ENCODE measurements around the gene SMC2. TPM values are rescaled to one million over a fixed set of nuclear protein-coding genes. Genes with fewer than 3 reads are reported as not detected.

Gene SMC2
- total and polyA plus RNA-seq, 2 of the 13 experiments (the other 11 are each of a cell fraction or from before 2014, with no cell fraction given) = 5.6 to 36.7 TPM

DNA sequence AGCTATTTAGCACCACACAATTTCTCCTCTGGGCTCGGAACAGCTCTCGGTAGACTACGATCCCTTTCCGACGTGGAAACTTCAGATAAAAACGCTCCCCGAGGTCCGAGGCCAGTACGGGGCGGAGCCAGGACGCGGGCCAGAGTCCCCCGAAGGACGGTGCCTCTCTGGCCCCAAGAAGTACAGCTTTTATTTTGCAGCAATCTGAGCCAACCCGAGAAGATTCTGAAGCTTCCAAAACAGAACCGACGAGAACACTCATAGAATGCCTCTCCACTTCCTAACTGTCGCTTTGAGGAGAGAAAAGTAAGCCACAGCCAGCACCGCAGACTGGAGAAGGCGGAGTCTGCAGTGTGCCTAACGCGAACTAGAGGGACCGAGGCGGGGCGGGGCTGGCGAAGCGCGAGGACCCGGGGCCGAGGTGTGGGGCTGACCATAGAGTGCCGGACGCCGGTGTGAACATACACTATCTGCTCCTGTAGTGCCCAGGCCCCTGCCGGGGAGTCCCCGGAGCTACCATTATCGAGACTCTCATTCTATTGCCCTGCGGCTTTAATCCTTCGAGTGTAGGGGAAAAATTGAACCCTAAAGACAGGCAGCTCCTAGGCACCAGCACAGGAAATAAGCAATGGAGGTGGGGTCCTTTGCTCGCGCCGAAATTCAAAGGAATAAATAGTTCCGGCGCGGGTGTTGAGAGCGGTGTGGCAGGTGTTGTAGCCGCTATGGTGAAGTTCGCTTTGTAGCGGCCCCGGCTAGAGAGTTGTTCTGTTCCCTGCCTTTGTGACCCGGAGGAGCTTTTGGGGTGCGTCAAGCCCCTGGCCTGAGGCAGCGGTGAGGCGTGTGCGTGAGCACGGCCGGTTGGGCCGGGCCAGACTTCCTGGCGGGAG, at the start of gene SMC2 (continued):
- TF ChIP-seq ZHX1 (CRISPR knock-in tag; IDR thresholded peaks at IDR 0.05; ENCODE audit: low read depth) (no peak), FOXA3 (CRISPR knock-in tag; IDR thresholded peaks at IDR 0.05) (peak; percentile 18; the same call in 1 of the 2 replicates), ZNF710 (CRISPR knock-in tag; IDR thresholded peaks at IDR 0.05; ENCODE audit: borderline replicate concordance) (no peak), WIZ (CRISPR knock-in tag; IDR thresholded peaks at IDR 0.05) (peak; percentile 32; the same call in 1 of the 2 replicates), JUND (CRISPR knock-in tag; IDR thresholded peaks at IDR 0.05) (no peak), PAWR (CRISPR knock-in tag; IDR thresholded peaks at IDR 0.05; ENCODE audit: borderline replicate concordance) (no peak), HOMEZ (CRISPR knock-in tag; IDR thresholded peaks at IDR 0.05; ENCODE audit: low read depth) (peak; percentile 51; the same call in 1 of the 2 replicates), ZNF737 (CRISPR knock-in tag; IDR thresholded peaks at IDR 0.05; ENCODE audit: borderline replicate concordance) (no peak; the same call in 1 of the 2 replicates), RBM22 (optimal IDR thresholded peaks at IDR 0.05; ENCODE audit: low read length) (no peak)
- TF ChIP-seq, protein P1, sequence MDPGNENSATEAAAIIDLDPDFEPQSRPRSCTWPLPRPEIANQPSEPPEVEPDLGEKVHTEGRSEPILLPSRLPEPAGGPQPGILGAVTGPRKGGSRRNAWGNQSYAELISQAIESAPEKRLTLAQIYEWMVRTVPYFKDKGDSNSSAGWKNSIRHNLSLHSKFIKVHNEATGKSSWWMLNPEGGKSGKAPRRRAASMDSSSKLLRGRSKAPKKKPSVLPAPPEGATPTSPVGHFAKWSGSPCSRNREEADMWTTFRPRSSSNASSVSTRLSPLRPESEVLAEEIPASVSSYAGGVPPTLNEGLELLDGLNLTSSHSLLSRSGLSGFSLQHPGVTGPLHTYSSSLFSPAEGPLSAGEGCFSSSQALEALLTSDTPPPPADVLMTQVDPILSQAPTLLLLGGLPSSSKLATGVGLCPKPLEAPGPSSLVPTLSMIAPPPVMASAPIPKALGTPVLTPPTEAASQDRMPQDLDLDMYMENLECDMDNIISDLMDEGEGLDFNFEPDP (CRISPR knock-in tag; conservative IDR thresholded peaks at IDR 0.05) = 0 out of 2 replicates have a peak, but pooled peaks have one; percentile 26
- TF ChIP-seq, protein P2, sequence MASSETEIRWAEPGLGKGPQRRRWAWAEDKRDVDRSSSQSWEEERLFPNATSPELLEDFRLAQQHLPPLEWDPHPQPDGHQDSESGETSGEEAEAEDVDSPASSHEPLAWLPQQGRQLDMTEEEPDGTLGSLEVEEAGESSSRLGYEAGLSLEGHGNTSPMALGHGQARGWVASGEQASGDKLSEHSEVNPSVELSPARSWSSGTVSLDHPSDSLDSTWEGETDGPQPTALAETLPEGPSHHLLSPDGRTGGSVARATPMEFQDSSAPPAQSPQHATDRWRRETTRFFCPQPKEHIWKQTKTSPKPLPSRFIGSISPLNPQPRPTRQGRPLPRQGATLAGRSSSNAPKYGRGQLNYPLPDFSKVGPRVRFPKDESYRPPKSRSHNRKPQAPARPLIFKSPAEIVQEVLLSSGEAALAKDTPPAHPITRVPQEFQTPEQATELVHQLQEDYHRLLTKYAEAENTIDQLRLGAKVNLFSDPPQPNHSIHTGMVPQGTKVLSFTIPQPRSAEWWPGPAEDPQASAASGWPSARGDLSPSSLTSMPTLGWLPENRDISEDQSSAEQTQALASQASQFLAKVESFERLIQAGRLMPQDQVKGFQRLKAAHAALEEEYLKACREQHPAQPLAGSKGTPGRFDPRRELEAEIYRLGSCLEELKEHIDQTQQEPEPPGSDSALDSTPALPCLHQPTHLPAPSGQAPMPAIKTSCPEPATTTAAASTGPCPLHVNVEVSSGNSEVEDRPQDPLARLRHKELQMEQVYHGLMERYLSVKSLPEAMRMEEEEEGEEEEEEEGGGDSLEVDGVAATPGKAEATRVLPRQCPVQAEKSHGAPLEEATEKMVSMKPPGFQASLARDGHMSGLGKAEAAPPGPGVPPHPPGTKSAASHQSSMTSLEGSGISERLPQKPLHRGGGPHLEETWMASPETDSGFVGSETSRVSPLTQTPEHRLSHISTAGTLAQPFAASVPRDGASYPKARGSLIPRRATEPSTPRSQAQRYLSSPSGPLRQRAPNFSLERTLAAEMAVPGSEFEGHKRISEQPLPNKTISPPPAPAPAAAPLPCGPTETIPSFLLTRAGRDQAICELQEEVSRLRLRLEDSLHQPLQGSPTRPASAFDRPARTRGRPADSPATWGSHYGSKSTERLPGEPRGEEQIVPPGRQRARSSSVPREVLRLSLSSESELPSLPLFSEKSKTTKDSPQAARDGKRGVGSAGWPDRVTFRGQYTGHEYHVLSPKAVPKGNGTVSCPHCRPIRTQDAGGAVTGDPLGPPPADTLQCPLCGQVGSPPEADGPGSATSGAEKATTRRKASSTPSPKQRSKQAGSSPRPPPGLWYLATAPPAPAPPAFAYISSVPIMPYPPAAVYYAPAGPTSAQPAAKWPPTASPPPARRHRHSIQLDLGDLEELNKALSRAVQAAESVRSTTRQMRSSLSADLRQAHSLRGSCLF (CRISPR knock-in tag; IDR thresholded peaks at IDR 0.05; ENCODE audit: borderline replicate concordance) = peak; percentile 86; the same call in 1 of the 2 replicates

All from HepG2 (cell line).